Measurements from ENCODE around the gene KIAA0825. TPM values are rescaled to one million over a fixed set of nuclear protein-coding genes. Genes with fewer than 3 reads are reported as not detected.

The KIAA0825 gene
- total and polyA plus RNA-seq, 2 of the 8 experiments (the other 6 are each of a cell fraction or from before 2014, with no cell fraction given): 0.60 to 1.0 TPM

DNA sequence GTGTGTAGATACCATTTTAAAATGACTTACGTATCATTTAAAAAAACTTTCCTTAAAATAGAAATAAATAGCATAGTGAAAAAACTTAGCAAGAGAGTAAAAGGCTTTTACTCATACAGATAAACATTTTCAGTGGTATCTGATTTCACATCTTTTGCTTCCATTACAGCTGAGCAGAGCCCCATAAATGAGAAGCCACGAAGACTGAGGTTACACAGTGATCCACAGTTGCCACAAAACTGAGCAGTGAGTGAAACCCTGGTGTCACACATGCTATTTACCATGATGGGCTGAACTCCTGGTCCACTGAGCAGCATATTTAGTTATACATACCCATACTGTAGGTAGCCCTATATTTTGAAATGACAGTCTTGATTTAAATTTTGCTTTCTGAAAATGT is 401.2 kb downstream of the KIAA0825 start:
- no peak overlapping the region for H2BK5ac ChIP-seq (ENCODE audit: low read depth, low read length)
- no peak overlapping the region for H2BK20ac ChIP-seq (ENCODE audit: low read length)
- H3K18ac ChIP-seq (ENCODE audit: extremely low read depth, low read length): no peak overlapping the region
- H3K4me1 ChIP-seq (replicated peaks in 1 of 4; ENCODE audit: control insufficient read depth in 3 of 4, insufficient read depth in 4 of 4, low read length in 3 of 4): no peaks in the 10 kb centered on the region; a peak in 1 of 7 replicates
- H3K9me3 ChIP-seq (ENCODE audit: insufficient read depth in 2 of 2, low read depth in 1 of 2, low read length in 1 of 2): no peaks in the 10 kb centered on the region
- DNase-seq (ENCODE audit: low read depth in 1 of 2, low spot score in 2 of 2): no peak
- H3K23me2 ChIP-seq (ENCODE audit: low read depth, low read length): no peaks in the 10 kb centered on the region
- FAIRE-seq: no peak
- H4K5ac ChIP-seq (ENCODE audit: insufficient read length, low read depth, low read length): no peak overlapping the region
- CTCF ChIA-PET (ENCODE audit: partially characterized antibody): no interaction called here
- H3K23ac ChIP-seq (ENCODE audit: insufficient read length): no peak overlapping the region
- peaks cover 0 to 5% of the 10 kb centered on the region in 2 experiments for H4K20me1 ChIP-seq (replicated peaks in 1 of 2; ENCODE audit: control insufficient read depth in 1 of 2, insufficient read depth in 2 of 2, low read length in 2 of 2)
- no peak overlapping the region for H2BK120ac ChIP-seq (replicated peaks; ENCODE audit: low read depth, low read length)
- no peak overlapping the region for H2BK15ac ChIP-seq (ENCODE audit: low read length)
- no peaks in the 10 kb centered on the region for H3K27me3 ChIP-seq (replicated peaks in 1 of 4; ENCODE audit: control insufficient read depth in 3 of 4, extremely low read depth in 1 of 4, insufficient read depth in 3 of 4, low read length in 3 of 4)
- no peak overlapping the region for H4K91ac ChIP-seq (replicated peaks; ENCODE audit: insufficient read length, low read length)
- H3K36me3 ChIP-seq (ENCODE audit: control insufficient read depth in 2 of 4, insufficient read depth in 4 of 4, low read length in 3 of 4): no peaks in the 10 kb centered on the region
- no peak overlapping the region for H3K4me2 ChIP-seq (ENCODE audit: insufficient read depth in 1 of 2, low read depth in 2 of 2, low read length in 2 of 2)
- H4K8ac ChIP-seq (ENCODE audit: extremely low read depth, insufficient read depth, low read length): no peak overlapping the region
- POLR2A ChIA-PET (ENCODE audit: partially characterized antibody): no interaction called here
- no peak overlapping the region for H3K14ac ChIP-seq (ENCODE audit: insufficient read length)
- H3K79me1 ChIP-seq (ENCODE audit: low read depth, low read length): peaks cover 6% of the 10 kb centered on the region; the same call in 1 of the 2 replicates
- no peak overlapping the region for H2AFZ ChIP-seq (ENCODE audit: low read length)
- WGBS, 2 experiments (ENCODE audit: extremely low coverage in 1 of 2, insufficient coverage in 1 of 2, insufficient read length in 1 of 2, insufficient replicate concordance in 2 of 2, low coverage in 1 of 2, low lambda C conversion rate in 2 of 2, missing lambda C conversion rate in 1 of 2): 94% methylated on average over 2 of the region's 2 CpGs; no CpG with 5 or more reads in 1 of the 2 experiments
- no peak overlapping the region for H3K56ac ChIP-seq (replicated peaks; ENCODE audit: insufficient read length, low read depth, low read length)
- H2BK12ac ChIP-seq (ENCODE audit: low read depth, low read length): no peak overlapping the region
- H3K9ac ChIP-seq (replicated peaks in 1 of 4; ENCODE audit: extremely low read depth in 1 of 4, low read depth in 3 of 4, low read length in 3 of 4): no peak overlapping the region
- no peak for TF ChIP-seq HDAC2 (IDR thresholded peaks at IDR 0.05; ENCODE audit: borderline replicate concordance in 1 of 2, low read depth in 2 of 2, low read length in 2 of 2)
- no peak for TF ChIP-seq POU5F1 (IDR thresholded peaks at IDR 0.05; ENCODE audit: low read depth, low read length)
- no peak overlapping the region for H3K4ac ChIP-seq (replicated peaks; ENCODE audit: insufficient read length, low read depth, low read length)
- H2AK5ac ChIP-seq (ENCODE audit: low read depth, low read length): no peak overlapping the region
- no peak overlapping the region for H3K27ac ChIP-seq (ENCODE audit: low read depth, low read length)
- no peak overlapping the region for H3K4me3 ChIP-seq (ENCODE audit: extremely low read depth in 1 of 4, insufficient read depth in 2 of 4, low read depth in 3 of 4, low read length in 4 of 4)
- H3K79me2 ChIP-seq (ENCODE audit: control insufficient read depth in 1 of 2, insufficient read depth in 2 of 2, low read length in 2 of 2): peaks cover 0 to 28% of the 10 kb centered on the region in 2 experiments; a peak in 1 of 4 replicates
